HuH-7 (cell line): ENCODE data around the gene TRAT1.
A peak's percentile ranks its signal among the peaks of the same experiment; 100 is the strongest.

Experiments used
- DNase-seq: peaks from one replicate; pipeline ENCODE4 v3.0.0; 2011; ENCODE audit warnings: low spot score

The TRAT1 gene

DNA sequence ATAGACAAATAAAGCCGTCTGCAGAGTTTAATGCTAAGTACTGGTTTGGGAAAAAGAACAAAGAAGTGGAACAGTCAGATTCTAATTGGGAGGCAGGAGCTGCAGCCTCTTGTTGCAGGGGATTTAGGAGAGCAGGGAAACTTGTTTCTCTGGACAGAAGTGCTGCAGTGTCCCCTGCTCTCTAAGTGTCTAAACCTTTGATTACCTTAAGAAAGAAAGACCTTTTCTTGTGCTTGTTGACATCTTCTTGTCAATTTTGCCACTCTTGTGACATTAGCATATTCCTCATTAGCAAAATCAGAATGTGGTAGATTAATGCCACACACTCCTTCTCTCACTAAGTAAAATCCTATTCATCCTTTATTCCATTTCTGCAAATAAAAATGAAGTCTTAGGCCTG is 38.8 kb downstream of the TRAT1 start:
- DNase-seq, result no peak

DNA sequence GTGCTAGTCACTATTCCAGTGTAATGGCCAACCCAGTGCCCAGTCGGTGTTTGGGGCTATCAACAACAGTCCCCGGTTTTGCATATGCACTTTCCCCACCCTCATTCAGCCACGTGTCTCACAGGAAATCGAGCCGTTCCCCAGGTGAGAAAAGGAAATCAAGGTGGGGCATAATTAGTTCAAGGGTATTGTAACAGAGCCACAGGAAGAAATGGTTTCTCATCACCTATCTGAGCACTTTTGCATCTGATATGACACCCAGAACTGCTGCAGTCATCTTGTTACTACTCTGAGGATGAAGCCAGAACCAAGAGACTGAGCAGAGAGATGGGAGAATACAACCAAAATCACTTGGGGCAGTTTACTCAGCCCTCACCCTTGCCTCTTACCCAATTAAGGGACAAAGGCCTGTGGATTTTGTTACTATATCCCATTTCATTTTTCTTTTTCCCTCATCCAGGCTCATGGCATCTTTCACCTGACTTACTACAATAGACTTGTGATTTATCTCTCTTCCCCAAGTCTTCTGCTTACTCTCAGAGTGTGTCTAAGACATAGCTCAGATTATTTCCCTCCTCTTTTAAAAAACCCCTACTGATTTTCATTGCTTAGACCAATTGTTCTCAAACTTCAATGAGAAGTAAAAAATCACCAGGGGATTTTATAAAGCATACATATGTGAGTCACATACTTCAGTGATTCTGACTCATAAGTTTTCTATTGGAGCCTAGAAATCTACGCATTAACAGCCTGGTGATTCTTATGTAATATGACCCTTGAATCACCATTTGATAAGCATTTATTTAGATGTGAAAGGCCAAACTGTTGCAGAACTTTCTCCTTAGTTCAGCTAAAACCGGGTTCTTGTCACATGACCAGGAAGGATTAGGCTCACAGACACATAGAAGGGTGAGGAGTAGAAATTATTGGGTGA is 40.5 kb downstream of the TRAT1 start:
- no peak for DNase-seq

DNA sequence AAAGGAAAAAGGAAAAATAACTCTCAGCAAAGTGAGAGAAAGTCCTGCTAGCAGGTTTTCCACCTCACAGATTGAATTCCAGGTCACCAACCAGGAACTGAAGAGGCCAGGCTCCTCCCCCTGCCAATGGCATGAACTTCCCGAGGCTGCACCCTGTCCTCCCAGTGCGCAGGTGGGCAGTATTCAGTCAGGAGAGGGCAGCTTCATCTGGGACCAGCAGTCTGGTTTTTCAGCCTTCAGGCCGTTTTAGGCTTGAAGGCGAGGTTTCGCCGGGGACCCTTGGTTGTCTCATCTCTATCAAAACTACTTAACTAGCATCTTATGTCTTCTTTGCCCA is 41.2 kb downstream of the TRAT1 start:
- DNase-seq, result no peak

DNA sequence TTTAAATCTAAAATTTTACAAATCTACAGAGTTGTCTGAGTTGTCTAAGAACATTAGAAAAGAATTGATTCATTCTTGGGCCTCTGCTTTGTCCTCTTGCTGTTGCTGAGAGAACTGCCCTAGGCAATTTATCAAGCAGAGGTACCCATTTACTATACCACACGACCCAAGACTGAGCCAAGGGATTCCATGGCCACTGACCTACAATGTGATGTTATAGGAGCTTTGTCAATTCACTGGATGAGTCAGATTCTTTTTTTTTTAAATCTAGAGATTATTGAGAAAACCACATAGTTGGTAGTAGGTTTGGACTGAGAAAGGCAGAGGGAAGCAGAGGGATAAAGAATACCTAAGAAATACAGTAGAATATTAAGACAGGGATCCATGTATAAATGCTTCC is 55.3 kb downstream of the TRAT1 start:
- no peak for DNase-seq

- peak; percentile 28 for DNase-seq
Observed at GRCh38 chr3:108879915-108880314, 57.3 kb downstream of the TRAT1 start.

GRCh38 chr3:108882762-108883161 is 60.2 kb downstream of the TRAT1 start:
- no peak for DNase-seq

DNA sequence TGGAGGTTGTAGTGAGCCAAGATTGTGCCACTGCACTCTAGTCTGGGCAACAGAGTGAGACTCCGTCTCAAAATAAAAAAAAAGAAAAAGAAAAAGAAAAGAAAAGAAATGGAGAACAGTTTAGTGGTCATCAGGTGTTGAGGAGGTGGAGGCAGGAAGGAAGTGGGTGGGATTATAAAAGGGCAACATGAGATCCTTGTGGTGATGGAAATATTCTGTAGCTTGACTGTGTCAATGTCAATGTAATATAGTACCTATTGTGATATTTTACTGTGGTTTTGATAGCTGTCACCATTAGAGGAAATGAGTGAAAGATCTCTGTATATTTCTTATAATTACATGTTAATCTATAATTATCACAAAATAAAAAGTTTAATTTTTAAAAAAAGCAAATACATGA is 60.8 kb downstream of the TRAT1 start:
- no peak for DNase-seq

- DNase-seq, result no peak
Observed at GRCh38 chr3:108887121-108887520, 64.5 kb downstream of the TRAT1 start.

DNA sequence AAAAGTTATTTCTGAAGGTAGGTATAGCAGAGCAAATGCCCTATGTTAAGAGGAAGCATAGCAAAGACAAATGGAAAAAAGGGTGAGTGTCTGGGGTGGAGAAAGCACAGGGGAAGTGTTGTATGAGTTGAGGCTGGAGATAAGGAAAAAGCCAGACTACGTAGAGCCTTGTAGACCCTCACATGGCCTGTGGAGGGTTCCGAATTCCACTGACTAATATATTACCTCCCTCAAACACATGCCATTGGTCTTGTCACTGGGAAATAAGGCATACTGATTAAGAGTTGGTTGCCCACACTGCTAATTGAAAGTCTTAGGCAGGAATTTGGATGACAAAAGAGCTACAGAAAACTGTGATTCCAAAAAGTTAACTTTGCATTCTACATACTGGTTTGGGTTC is 65.2 kb downstream of the TRAT1 start:
- no peak for DNase-seq

DNA sequence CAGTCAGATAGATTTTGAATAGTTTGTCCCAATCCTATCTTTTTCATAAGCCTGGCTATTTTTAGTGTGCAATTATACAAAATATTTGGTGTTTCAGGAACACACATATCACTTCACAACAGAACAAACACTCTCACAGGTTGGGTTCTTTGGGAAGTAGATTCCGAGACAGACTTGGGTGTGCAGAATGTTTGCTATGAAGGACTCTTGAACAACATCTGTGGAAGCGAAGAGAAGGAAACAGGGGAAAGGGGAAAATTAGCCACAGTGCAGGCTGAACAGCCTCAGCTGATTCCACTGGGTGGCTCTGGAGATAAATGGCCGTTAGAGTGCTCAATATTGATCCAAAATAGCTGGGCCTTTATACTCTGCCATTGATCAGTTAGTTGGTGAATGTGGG is 69.2 kb downstream of the TRAT1 start:
- no peak for DNase-seq

DNA sequence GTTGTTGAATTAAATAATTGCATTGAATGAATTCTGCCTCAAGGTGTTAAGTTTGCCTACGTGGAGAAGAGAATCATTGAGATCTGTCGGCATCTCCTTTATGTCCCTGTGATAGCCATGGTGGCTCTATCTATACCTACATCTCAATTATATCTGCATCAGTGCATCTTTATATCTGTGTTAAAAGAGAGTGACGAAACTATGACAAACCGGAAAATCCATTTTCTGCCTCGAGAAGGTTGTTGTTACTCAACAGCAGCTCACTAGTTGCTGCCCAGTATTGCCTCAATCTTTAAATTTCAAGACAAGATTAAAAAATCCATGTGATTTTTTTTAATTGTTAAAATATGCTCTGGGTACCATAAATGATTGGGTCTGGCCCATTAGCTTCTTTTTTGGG is 72.4 kb downstream of the TRAT1 start:
- no peak for DNase-seq

DNA sequence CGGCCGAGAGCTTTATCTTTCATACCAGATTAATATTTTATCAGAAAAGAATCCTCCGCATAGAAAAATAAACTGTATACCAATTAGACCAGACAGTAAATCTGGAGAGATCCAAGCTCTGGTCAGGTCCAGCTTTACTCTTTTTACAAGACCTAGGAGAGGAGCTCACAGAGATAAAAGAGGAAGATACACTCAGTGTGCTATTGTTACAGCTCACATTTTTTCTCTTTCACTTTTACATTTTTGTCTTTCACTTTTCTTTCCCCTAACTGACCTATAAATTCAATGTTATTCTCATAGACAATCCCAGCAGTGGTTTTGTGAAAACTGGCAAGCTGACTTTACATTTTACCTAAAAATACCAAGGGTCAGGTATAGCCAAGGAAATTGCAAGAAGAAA is 75.3 kb downstream of the TRAT1 start:
- DNase-seq, result no peak

DNA sequence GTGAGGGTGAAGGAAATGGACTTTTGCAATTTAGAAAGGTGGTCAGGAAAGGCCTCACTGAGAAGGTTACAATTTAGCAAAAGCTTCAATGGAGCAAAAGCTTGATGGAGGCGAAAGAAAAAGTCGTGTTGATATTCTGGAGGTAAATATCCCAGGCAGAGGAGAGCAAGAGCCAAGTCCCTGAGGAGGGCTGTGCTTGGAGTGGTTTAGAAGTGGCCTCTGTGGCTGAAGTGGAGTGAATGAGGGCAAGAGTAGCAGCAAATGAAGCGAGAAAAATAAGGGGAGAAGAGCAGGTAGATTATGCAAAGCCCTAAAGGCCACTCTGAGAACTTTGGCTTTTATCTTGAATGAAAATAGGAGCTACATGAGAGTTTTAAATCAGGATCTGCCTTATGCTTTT is 76.9 kb downstream of the TRAT1 start:
- no peak for DNase-seq
